ENCODE measurements around the gene RGS18. TPM values are rescaled to one million over a fixed set of nuclear protein-coding genes. Genes with fewer than 3 reads are reported as not detected.
"Not testable (repeated sequence)": the region's sequence is repeated elsewhere in the genome, so short reads cannot be mapped to it uniquely, and the experiment has no call there.

Gene RGS18
- total and polyA plus RNA-seq, 4 donors = 1.4 to 16.2 (median 7.5) TPM

- ATAC-seq (ENCODE audit: insufficient read depth, low FRiP score) (no peak), DNase-seq (no peak)
- Histone ChIP-seq H3K36me3 (ENCODE audit: control insufficient read depth in 4 of 4, insufficient read depth in 4 of 4, low read length in 4 of 4) (no peaks in the 10 kb centered on the region), H3K27me3 (ENCODE audit: control insufficient read depth in 3 of 3, insufficient read depth in 3 of 3, low read length in 2 of 3) (no peaks in the 10 kb centered on the region), H3K9me3 (ENCODE audit: control insufficient read depth in 4 of 4, insufficient read depth in 3 of 4, low read length in 3 of 4) (no peaks in the 10 kb centered on the region), H3K4me1 (ENCODE audit: control insufficient read depth in 5 of 5, insufficient read depth in 5 of 5, low read length in 5 of 5) (no peaks in the 10 kb centered on the region), H3K27ac (ENCODE audit: low read depth in 1 of 2, low read length in 1 of 2) (no peak overlapping the region), H3K9ac (ENCODE audit: insufficient read depth in 1 of 2, low read length in 2 of 2) (no peak overlapping the region), H3K4me3 (no peak overlapping the region)
- WGBS, 2 donors = 86 to 92% methylated on average over 5 of the region's 5 CpGs
- no peak for TF ChIP-seq CTCF (IDR thresholded peaks at IDR 0.05; ENCODE audit: control extremely low read depth, extremely low read depth)
Observed at GRCh38 chr1:192227330-192227729, 69.1 kb downstream of the RGS18 start.

DNA sequence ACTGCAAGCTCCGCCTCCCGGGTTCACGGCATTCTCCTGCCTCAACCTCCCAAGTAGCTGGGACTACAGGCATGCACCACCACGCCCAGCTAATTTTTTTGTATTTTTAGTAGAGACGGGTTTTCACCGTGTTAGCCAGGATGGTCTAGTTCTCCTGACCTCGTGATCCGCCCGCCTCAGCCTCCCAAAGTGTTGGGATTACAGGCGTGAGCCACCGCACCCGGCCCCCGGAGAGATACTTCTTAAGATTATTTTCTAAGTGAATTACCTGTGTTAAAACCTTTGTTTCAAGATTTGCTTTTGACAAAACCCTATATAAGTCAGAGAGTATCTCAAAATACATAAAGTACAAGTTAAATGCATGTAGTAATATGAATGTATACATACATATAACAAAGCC, 69.7 kb downstream of the RGS18 start:
- H3K27me3 ChIP-seq (ENCODE audit: control insufficient read depth in 3 of 3, insufficient read depth in 3 of 3, low read length in 2 of 3); DNase-seq: not testable (repeated sequence)

GRCh38 chr1:192232817-192233417, 74.7 kb downstream of the RGS18 start:
- H3K9ac ChIP-seq (ENCODE audit: insufficient read depth in 1 of 2, low read length in 2 of 2) = no peak overlapping the region
- H3K27ac ChIP-seq (ENCODE audit: low read depth in 1 of 2, low read length in 1 of 2) = no peak overlapping the region
- H3K4me3 ChIP-seq = no peak overlapping the region
- WGBS, 2 donors = 89 to 93% methylated on average over 7 of the region's 7 CpGs
- H3K4me1 ChIP-seq (ENCODE audit: control insufficient read depth in 5 of 5, insufficient read depth in 5 of 5, low read length in 5 of 5) = no peaks in the 10 kb centered on the region
- H3K36me3 ChIP-seq (ENCODE audit: control insufficient read depth in 4 of 4, insufficient read depth in 4 of 4, low read length in 4 of 4) = no peaks in the 10 kb centered on the region
- H3K27me3 ChIP-seq (ENCODE audit: control insufficient read depth in 3 of 3, insufficient read depth in 3 of 3, low read length in 2 of 3) = no peaks in the 10 kb centered on the region
- DNase-seq = no peak
- no peak for TF ChIP-seq CTCF (IDR thresholded peaks at IDR 0.05; ENCODE audit: control extremely low read depth, extremely low read depth)
- no peaks in the 10 kb centered on the region for H3K9me3 ChIP-seq (ENCODE audit: control insufficient read depth in 4 of 4, insufficient read depth in 3 of 4, low read length in 3 of 4)
- ATAC-seq (ENCODE audit: insufficient read depth, low FRiP score) = no peak

More for the DNA sequence above, 69.7 kb downstream of the RGS18 start:
- not testable (repeated sequence) for H3K27ac ChIP-seq (ENCODE audit: low read depth in 1 of 2, low read length in 1 of 2); H3K4me1 ChIP-seq (ENCODE audit: control insufficient read depth in 5 of 5, insufficient read depth in 5 of 5, low read length in 5 of 5); H3K9ac ChIP-seq (ENCODE audit: insufficient read depth in 1 of 2, low read length in 2 of 2); ATAC-seq (ENCODE audit: insufficient read depth, low FRiP score); H3K36me3 ChIP-seq (ENCODE audit: control insufficient read depth in 4 of 4, insufficient read depth in 4 of 4, low read length in 4 of 4); H3K9me3 ChIP-seq (ENCODE audit: control insufficient read depth in 4 of 4, insufficient read depth in 3 of 4, low read length in 3 of 4); H3K4me3 ChIP-seq
- WGBS, 2 donors = 94 to 98% methylated on average over 13 of the region's 13 CpGs

DNA sequence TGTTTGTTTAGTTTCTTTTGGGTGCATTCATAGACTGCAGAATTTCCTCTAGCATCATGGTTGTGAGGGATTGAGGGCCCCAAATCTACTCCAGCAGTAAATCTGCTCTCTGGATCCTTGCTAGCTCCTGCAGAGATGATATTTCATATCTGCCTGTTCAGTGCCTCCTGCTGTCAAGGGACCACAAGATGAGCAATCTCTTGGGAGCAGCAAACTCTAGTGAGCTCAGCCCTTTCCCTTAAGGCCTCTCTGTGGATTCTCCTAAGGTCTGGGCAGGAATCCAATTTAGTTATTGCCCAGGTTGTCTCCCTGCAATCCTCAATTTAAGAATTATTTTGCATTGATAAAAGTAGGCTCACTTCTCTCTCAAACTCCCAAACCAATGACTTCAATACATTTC, 76.9 kb downstream of the RGS18 start:
- Histone ChIP-seq H3K36me3 (ENCODE audit: control insufficient read depth in 4 of 4, insufficient read depth in 4 of 4, low read length in 4 of 4) (no peaks in the 10 kb centered on the region), H3K9ac (ENCODE audit: insufficient read depth in 1 of 2, low read length in 2 of 2) (no peak overlapping the region), H3K9me3 (ENCODE audit: control insufficient read depth in 4 of 4, insufficient read depth in 3 of 4, low read length in 3 of 4) (no peaks in the 10 kb centered on the region), H3K27me3 (ENCODE audit: control insufficient read depth in 3 of 3, insufficient read depth in 3 of 3, low read length in 2 of 3) (no peaks in the 10 kb centered on the region), H3K4me1 (ENCODE audit: control insufficient read depth in 5 of 5, insufficient read depth in 5 of 5, low read length in 5 of 5) (no peaks in the 10 kb centered on the region), H3K27ac (ENCODE audit: low read depth in 1 of 2, low read length in 1 of 2) (no peak overlapping the region), H3K4me3 (no peak overlapping the region)
- TF ChIP-seq CTCF (IDR thresholded peaks at IDR 0.05; ENCODE audit: control extremely low read depth, extremely low read depth) = no peak
- DNase-seq = no peak
- no peak for ATAC-seq (ENCODE audit: insufficient read depth, low FRiP score)

Other genes starting within 250 kb of the RGS18 start
- not detected for gene RGS21, start 158.5 kb downstream of the RGS18 start, total RNA-seq
- not detected for gene RGS21, start 158.5 kb downstream of the RGS18 start, polyA plus RNA-seq

Measured in lung (tissue), 12 donors.